Fibroblast of skin of right biceps (primary cell): ENCODE results near the gene CNOT3.

Source experiments
- DNase-seq: peaks from one replicate; pipeline ENCODE4 v3.0.0-alpha.2; 2013

CNOT3 gene

GRCh38 chr19:54123682-54124081, 13.9 kb upstream of the CNOT3 start:
- DNase-seq = no peak

GRCh38 chr19:54124393-54124792, 13.2 kb upstream of the CNOT3 start:
- DNase-seq = no peak

GRCh38 chr19:54125713-54126112, 11.8 kb upstream of the CNOT3 start:
- DNase-seq = no peak

GRCh38 chr19:54127688-54128440, 9.7 kb upstream of the CNOT3 start:
- DNase-seq = no peak

GRCh38 chr19:54128441-54128725, 9.2 kb upstream of the CNOT3 start:
- DNase-seq = no peak

GRCh38 chr19:54128796-54129616, 8.6 kb upstream of the CNOT3 start:
- DNase-seq = no peak

GRCh38 chr19:54129617-54129996, 8.0 kb upstream of the CNOT3 start:
- no peak for DNase-seq

GRCh38 chr19:54133312-54133956, 4.1 kb upstream of the CNOT3 start:
- DNase-seq = peak; percentile 53

GRCh38 chr19:54133957-54134590, 3.5 kb upstream of the CNOT3 start:
- DNase-seq = no peak

GRCh38 chr19:54136086-54136863, 1.3 kb upstream of the CNOT3 start:
- DNase-seq = no peak

GRCh38 chr19:54136864-54137698, 481 bp upstream of the CNOT3 start:
- DNase-seq = peak; percentile 100

GRCh38 chr19:54138489-54139256, 1.1 kb downstream of the CNOT3 start:
- no peak for DNase-seq

GRCh38 chr19:54141356-54141755, 3.8 kb downstream of the CNOT3 start:
- DNase-seq = peak; percentile 24

GRCh38 chr19:54142166-54142780, 4.7 kb downstream of the CNOT3 start:
- no peak for DNase-seq

GRCh38 chr19:54145541-54146158, 8.1 kb downstream of the CNOT3 start:
- DNase-seq = no peak

- no peak for DNase-seq
Observed at GRCh38 chr19:54147676-54148075, 10.1 kb downstream of the CNOT3 start.

GRCh38 chr19:54148158-54148557, 10.6 kb downstream of the CNOT3 start:
- no peak for DNase-seq

GRCh38 chr19:54149021-54149812, 11.7 kb downstream of the CNOT3 start:
- no peak for DNase-seq

GRCh38 chr19:54151362-54152035, 13.9 kb downstream of the CNOT3 start:
- DNase-seq = no peak
